ENCODE results near the gene HINT1.
"Not testable (repeated sequence)": the region's sequence is repeated elsewhere in the genome, so short reads cannot be mapped to it uniquely, and the experiment has no call there.

The HINT1 gene

GRCh38 chr5:131165119-131165727, at the start of gene HINT1:
Gene HINT1 (minus strand): TSS chr5:131165256. CDS start chr5:131165205, 51 bp downstream.
- peak; percentile 91 to 94 for DNase-seq

GRCh38 chr5:131214609-131215227, 49.7 kb upstream of the HINT1 start:
- no peak for DNase-seq

- DNase-seq, result no peak
Observed at GRCh38 chr5:131212471-131213021, 47.5 kb upstream of the HINT1 start.

GRCh38 chr5:131211669-131212068, 46.6 kb upstream of the HINT1 start:
- no peak for DNase-seq

- DNase-seq, result no peak
Observed at GRCh38 chr5:131210151-131210510, 45.1 kb upstream of the HINT1 start.

GRCh38 chr5:131209506-131210150, 44.6 kb upstream of the HINT1 start:
- peak in 1 of 2 experiments; percentile 59 for DNase-seq

GRCh38 chr5:131209175-131209505, 44.1 kb upstream of the HINT1 start:
- no peak for DNase-seq

- no peak for DNase-seq
Observed at GRCh38 chr5:131206772-131207171, 41.7 kb upstream of the HINT1 start.

- DNase-seq, result no peak
Observed at GRCh38 chr5:131206061-131206460, 41.0 kb upstream of the HINT1 start.

- no peak for DNase-seq
Observed at GRCh38 chr5:131204964-131205363, 39.9 kb upstream of the HINT1 start.

GRCh38 chr5:131200560-131200959, 35.5 kb upstream of the HINT1 start:
- no peak for DNase-seq

- DNase-seq, result no peak
Observed at GRCh38 chr5:131198625-131199024, 33.6 kb upstream of the HINT1 start.

GRCh38 chr5:131196331-131196730, 31.3 kb upstream of the HINT1 start:
- DNase-seq, result no peak

GRCh38 chr5:131195696-131196095, 30.6 kb upstream of the HINT1 start:
- no peak for DNase-seq

- no peak for DNase-seq
Observed at GRCh38 chr5:131194725-131195124, 29.7 kb upstream of the HINT1 start.

GRCh38 chr5:131193897-131194296, 28.8 kb upstream of the HINT1 start:
- DNase-seq, result not testable (repeated sequence)

GRCh38 chr5:131193106-131193505, 28.1 kb upstream of the HINT1 start:
- DNase-seq, result no peak

GRCh38 chr5:131186561-131187256, 21.7 kb upstream of the HINT1 start:
- DNase-seq, result no peak

- no peak for DNase-seq
Observed at GRCh38 chr5:131185523-131186104, 20.6 kb upstream of the HINT1 start.

GRCh38 chr5:131182839-131183238, 17.8 kb upstream of the HINT1 start:
- DNase-seq, result no peak

GRCh38 chr5:131180407-131180806, 15.4 kb upstream of the HINT1 start:
- DNase-seq, result no peak

- no peak for DNase-seq
Observed at GRCh38 chr5:131171276-131171810, 6.3 kb upstream of the HINT1 start.
